ENCODE results near the gene ESRRA.

DNA sequence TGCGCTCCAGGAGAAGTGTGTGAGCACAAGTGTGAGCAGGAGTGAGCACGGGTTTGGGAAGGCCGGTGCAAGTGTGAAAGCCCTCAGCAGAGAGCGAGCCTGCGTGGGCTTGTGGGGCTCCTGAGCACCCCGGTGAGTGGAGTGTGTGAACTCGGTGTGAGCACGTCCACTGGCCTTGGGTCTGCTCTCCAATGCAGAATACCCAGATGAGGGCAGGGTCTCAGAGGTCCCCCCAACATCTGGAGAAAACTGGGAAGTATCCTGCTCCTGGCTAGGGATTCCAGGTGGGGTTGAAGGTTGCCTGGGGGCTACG is 1.2 kb downstream of the ESRRA start:
- TF ChIP-seq, protein P1, sequence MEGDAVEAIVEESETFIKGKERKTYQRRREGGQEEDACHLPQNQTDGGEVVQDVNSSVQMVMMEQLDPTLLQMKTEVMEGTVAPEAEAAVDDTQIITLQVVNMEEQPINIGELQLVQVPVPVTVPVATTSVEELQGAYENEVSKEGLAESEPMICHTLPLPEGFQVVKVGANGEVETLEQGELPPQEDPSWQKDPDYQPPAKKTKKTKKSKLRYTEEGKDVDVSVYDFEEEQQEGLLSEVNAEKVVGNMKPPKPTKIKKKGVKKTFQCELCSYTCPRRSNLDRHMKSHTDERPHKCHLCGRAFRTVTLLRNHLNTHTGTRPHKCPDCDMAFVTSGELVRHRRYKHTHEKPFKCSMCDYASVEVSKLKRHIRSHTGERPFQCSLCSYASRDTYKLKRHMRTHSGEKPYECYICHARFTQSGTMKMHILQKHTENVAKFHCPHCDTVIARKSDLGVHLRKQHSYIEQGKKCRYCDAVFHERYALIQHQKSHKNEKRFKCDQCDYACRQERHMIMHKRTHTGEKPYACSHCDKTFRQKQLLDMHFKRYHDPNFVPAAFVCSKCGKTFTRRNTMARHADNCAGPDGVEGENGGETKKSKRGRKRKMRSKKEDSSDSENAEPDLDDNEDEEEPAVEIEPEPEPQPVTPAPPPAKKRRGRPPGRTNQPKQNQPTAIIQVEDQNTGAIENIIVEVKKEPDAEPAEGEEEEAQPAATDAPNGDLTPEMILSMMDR (conservative IDR thresholded peaks at IDR 0.05; ENCODE audit: low read depth, low read length): no peak
- TF ChIP-seq USF2 (IDR thresholded peaks at IDR 0.05; ENCODE audit: low read depth, low read length): no peak
- TF ChIP-seq POLR2A (IDR thresholded peaks at IDR 0.05; ENCODE audit: low read depth, low read length): no peak
- no peak for TF ChIP-seq RCOR1 (IDR thresholded peaks at IDR 0.05; ENCODE audit: insufficient replicate concordance, low read length)
- TF ChIP-seq MAZ (IDR thresholded peaks at IDR 0.05; ENCODE audit: borderline replicate concordance, low read depth, low read length): no peak
- no peak for TF ChIP-seq RAD21 (IDR thresholded peaks at IDR 0.05; ENCODE audit: low read length)

Data from IMR-90 (cell line).